ENCODE results near the gene CYP3A4.

DNA sequence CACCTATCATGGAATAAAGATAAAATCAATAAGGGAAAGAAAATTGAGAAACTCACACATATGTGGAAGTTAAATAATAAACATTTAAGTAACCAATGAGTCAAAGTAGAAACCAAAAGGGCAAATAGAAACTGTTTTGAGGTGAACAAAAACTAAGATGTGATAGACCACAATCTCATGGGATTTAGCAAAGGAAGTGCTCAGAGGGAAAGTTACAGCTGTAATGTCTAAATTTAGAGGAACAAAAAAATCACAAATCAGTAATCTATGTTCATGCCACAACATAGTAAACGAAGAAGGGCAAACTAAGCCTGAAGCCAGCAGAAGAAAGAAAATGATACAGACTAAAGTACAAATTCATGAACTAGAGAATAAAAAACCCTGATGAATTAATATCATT, 16.3 kb downstream of the CYP3A4 start:
- TF ChIP-seq GLIS3 (CRISPR knock-in tag; IDR thresholded peaks at IDR 0.05) (no peak), ZFP30 (CRISPR knock-in tag; IDR thresholded peaks at IDR 0.05) (no peak), BACH2 (CRISPR knock-in tag; IDR thresholded peaks at IDR 0.05; ENCODE audit: borderline replicate concordance) (no peak), ZFP3 (CRISPR knock-in tag; IDR thresholded peaks at IDR 0.05) (no peak)

Data from SK-N-SH treated with all-trans-retinoic acid at 6 μM for 48 hours (cell line).